Fibroblast of skin of scalp (primary cell): ENCODE data around the gene CFAP74. TPM values are rescaled to one million over a fixed set of nuclear protein-coding genes. Genes with fewer than 3 reads are reported as not detected.

Experiments
- DNase-seq: peaks from one replicate; pipeline ENCODE4 v3.0.0-alpha.2; 2013
- polyA plus RNA-seq, 2 experiments: library from polyadenylated mRNA; unstranded; fragments of 120-200 nt; gene quantifications; one replicate each; pipeline ENCODE4 v1.2.1, GENCODE V29; 2013; ENCODE audit not compliant: insufficient read length in 2 of 2

The CFAP74 gene, protein sequence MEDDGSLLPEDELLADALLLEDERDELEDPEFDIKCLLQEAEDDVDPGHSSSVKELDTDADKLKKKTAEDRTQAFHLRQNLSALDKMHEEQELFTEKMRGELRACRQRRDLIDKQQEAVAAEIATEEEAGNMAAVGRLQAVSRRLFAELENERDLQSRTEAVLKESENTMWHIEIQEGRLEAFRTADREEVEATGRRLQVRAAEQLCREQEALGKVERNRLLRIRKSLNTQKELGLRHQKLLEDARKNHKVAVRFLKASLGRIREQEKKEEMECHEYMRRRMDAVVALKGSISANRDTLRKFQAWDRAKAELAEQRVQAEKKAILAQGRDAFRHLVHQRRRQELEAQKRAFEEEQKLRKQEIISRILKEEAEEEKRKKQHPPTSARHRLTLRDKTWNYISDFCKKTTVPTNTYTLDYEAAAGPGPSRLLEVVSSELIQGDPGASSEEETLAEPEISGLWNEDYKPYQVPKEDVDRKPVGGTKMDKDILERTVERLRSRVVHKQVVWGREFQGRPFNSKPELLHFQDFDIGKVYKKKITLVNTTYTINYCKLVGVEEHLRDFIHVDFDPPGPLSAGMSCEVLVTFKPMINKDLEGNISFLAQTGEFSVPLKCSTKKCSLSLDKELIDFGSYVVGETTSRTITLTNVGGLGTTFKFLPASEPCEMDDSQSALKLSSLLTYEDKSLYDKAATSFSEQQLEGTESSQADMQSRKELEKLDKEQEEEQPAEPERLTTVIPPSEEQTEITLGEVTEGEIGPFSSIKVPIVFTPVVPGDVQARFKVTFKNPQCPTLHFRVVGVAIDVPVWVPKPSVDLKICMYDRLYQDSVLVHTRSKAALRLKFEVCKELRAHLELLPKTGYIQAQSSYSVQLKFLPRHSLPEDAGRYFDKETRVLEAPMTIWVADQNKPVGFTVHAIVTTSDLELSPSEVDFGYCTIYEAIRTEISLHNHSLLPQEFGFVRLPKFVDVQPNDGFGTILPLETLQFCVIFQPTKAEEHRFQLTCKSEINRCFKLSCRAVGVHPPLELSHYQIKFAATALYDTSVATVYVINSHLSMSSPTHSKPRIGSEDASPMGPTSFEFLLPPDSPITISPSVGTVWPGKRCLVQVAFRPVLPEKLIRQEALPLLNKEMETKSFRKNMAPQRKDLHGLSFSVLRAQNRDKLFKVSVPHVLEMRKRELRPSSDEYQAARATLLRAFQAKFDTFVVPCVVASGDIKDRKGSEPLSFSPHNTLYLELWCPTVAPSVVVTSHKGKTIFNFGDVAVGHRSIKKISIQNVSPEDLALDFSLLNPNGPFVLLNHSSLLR (N-terminal part only)
- polyA plus RNA-seq (2013, experiment 1 of 2; ENCODE audit: insufficient read length): 0.22 TPM
- polyA plus RNA-seq (2013, experiment 2 of 2; ENCODE audit: insufficient read length): 0.25 TPM

GRCh38 chr1:2003541-2004131, at the start of gene CFAP74:
Gene CFAP74, minus strand, starts transcription at chr1:2003786. Its CDS starts 12,830 bp downstream, at chr1:1990956.
- DNase-seq: peak; percentile 32

DNA sequence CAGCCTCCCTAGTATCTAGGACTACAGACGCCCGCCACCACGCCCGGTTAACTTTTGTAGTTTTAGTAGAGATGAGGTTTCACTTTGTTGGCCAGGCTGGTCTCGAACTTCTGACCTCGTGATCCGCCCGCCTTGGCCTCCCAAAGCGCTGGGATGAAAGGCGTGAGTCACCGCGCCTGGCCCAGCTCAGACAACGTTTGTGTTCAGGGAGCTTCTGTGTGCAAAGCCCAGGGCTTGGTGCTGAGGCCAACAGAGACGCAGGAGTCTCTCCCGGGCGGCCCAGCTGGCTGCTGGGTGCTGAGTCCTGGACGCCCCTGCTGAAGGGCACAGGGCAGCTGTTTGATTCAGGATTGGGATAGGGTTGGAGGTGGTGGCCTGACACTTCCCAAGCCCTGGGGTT, 49.6 kb upstream of the CFAP74 start:
- DNase-seq: no peak

DNA sequence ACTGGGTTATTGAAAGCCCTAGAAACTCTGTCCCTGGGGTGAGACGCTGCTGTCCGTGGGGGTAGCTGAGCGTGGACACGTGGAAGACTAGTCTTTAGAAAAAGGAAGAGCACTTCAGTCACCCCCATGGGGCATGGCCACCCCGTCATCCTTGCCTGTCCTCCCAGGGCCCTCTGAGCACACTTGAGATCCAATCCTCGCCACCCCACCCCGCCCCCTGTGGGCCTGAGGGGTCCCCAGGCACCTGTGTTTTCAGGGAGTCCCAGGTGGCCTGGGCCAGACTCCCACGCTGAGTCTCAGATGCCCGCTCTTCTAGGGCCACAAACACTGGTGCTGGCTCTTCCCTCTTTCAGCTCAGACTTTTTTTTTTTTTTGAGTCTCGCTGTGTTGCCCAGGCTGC, 49.2 kb upstream of the CFAP74 start:
- DNase-seq: no peak

GRCh38 chr1:2052054-2052679, 48.6 kb upstream of the CFAP74 start:
- no peak for DNase-seq

GRCh38 chr1:2050793-2051682, 47.5 kb upstream of the CFAP74 start:
- DNase-seq: no peak

DNA sequence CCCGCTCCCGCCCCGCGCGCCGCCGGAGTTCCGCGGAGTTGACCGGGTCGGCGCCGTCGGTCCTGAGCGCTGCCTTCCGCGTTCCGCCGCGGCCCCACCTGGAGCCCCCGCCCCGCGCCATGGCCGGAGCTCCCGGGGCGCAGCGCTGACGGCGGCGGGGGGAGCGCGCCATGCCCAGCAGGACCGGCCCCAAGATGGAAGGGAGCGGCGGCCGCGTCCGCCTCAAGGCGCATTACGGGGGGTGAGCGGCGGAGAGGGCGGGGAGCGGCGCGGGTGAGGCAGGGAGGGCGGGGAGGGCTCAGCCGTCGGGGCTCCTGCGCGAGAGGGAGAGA, 46.8 kb upstream of the CFAP74 start:
- no peak for DNase-seq

GRCh38 chr1:2049718-2050431, 46.3 kb upstream of the CFAP74 start, which contains the start of gene PRKCZ:
Gene PRKCZ, plus strand, starts transcription at chr1:2050411. Its CDS starts 220 bp downstream, at chr1:2050631.
- DNase-seq: no peak

DNA sequence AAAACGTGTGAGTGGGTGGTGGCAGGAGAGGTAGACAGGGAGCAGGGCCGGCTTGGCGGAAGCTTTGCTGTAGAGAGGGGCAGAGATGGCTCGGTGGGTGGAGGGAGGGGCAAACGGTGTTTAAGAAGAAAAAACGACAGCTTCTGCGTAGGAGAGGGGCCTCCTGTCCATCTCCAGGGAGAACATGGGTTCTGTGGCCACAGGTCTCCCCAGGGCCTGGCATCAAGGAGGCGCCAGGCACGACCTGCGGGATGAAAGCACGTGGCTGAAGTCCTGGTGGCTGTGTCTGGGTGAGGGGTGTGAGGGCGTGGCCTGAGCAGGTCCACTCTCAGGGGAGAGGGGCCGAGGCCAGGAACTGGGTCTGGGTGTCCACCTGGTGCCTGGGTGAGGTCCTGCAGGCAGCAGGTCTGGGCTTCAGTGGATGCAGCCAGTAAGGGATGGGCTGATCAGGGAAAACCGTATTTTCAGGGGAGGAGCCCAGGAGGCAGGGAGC, 45.7 kb upstream of the CFAP74 start:
- DNase-seq: no peak

GRCh38 chr1:2047749-2048729, 44.5 kb upstream of the CFAP74 start:
- no peak for DNase-seq

GRCh38 chr1:2046953-2047748, 43.6 kb upstream of the CFAP74 start:
- no peak for DNase-seq

GRCh38 chr1:2046174-2046917, 42.8 kb upstream of the CFAP74 start:
- DNase-seq: peak; percentile 7

- DNase-seq: no peak
Observed at GRCh38 chr1:2045468-2046173, 42.0 kb upstream of the CFAP74 start.

GRCh38 chr1:2044510-2045319, 41.1 kb upstream of the CFAP74 start:
- DNase-seq: peak; percentile 57

DNA sequence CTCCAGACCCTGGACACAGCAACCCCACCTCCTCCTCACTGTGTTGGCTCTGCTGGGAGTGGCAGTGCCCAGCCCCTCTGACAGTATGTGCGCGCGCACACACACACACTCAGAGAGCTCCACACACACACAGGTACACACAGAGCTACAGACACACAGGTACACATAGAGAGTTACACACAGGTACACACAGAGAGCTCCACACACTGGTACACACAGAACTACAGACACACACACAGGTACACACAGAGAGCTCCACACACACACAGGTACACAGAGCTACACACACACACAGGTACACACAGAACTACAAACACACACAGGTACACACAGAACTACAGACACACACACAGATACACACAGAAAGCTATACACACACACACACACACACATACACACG, 40.3 kb upstream of the CFAP74 start:
- no peak for DNase-seq
